BJ (cell line): Measurements from ENCODE around the gene MTUS2. TPM values are rescaled to one million over a fixed set of nuclear protein-coding genes. Genes with fewer than 3 reads are reported as not detected.

Source experiments
- CTCF ChIA-PET: fragments of 350-600 bp; formaldehyde crosslinking; extraction: SDS; loops from one replicate; lab custom pipeline; 2021; ENCODE audit warnings: antibody characterized with exemption, inconsistent platforms; lab: Yijun Ruan, JAX
- POLR2A ChIA-PET: fragments of 300-600 bp; sonication (Branson Sonifier 250); formaldehyde crosslinking; extraction: SDS; loops from one replicate; lab custom pipeline; 2021; ENCODE audit warnings: antibody characterized with exemption; lab: Charles Lee
- DNase-seq: peaks from one replicate; pipeline ENCODE4 v3.0.0-alpha.2; 2011; ENCODE audit warnings: low read depth
- H3K27me3 ChIP-seq: 2 replicates; pipeline ENCODE4 v1.6.0; 2011; ENCODE audit warnings: low read length; ENCODE audit not compliant: control insufficient read depth, insufficient read depth
- H3K36me3 ChIP-seq: 2 replicates; pipeline ENCODE4 v1.5.1; 2011; ENCODE audit warnings: low read length; ENCODE audit not compliant: control insufficient read depth, insufficient read depth
- H3K4me3 ChIP-seq: 2 replicates; pipeline ENCODE4 v1.5.1; 2011; ENCODE audit warnings: low read depth, mild to moderate bottlenecking, control low read depth, low read length
- CTCF ChIP-seq: IDR thresholded peaks from 2 replicates; pipeline ENCODE4 v1.5.1; 2011; ENCODE audit warnings: low read depth, mild to moderate bottlenecking, control low read depth, inconsistent platforms, low read length, moderate library complexity; ENCODE audit not compliant: insufficient read depth
- polyA plus RNA-seq: library from polyadenylated mRNA; depleted of rRNA; stranded (reverse); fragments of >200 nt; gene quantifications from 2 replicates; pipeline ENCODE4 v1.2.3, GENCODE V29; 2011

MTUS2 gene
- polyA plus RNA-seq, 1 experiment = 0.05 TPM

GRCh38 chr13:29510651-29511084 is 690.5 kb downstream of the MTUS2 start:
- DNase-seq = no peak
- TF ChIP-seq CTCF = no peak
- POLR2A ChIA-PET = no interaction called here
- Histone ChIP-seq H3K4me3 (no peak overlapping the region), H3K36me3 (peaks cover 28% of the 10 kb centered on the region), H3K27me3 (no peaks in the 10 kb centered on the region)
- CTCF ChIA-PET = interaction anchor here (13.5 kb wide), 1 partner anchor 197 kb away, joined by 173 read pairs; no protein-coding TSS in a partner anchor

- DNase-seq = no peak
- CTCF ChIA-PET = interaction anchor here (13.5 kb wide), 1 partner anchor 196 kb away, joined by 173 read pairs; no protein-coding TSS in a partner anchor
- TF ChIP-seq CTCF = no peak
- Histone ChIP-seq H3K4me3 (no peak overlapping the region), H3K27me3 (no peaks in the 10 kb centered on the region), H3K36me3 (peaks cover 30% of the 10 kb centered on the region)
- POLR2A ChIA-PET = no interaction called here
These were observed 691.1 kb downstream of the MTUS2 start for GRCh38 chr13:29511106-29511796.

- Histone ChIP-seq H3K4me3 (no peak overlapping the region), H3K36me3 (peaks cover 33% of the 10 kb centered on the region), H3K27me3 (no peaks in the 10 kb centered on the region)
- CTCF ChIA-PET = interaction anchor here (1.0 to 13.5 kb wide), 2 partner anchors 18 to 195 kb away, joined by 3 to 173 read pairs; no protein-coding TSS in a partner anchor
- DNase-seq = no peak
- no peak for TF ChIP-seq CTCF
- POLR2A ChIA-PET = no interaction called here
These were observed 691.8 kb downstream of the MTUS2 start for GRCh38 chr13:29511980-29512379.

GRCh38 chr13:29513002-29513980 is 693.2 kb downstream of the MTUS2 start:
- Histone ChIP-seq H3K4me3 (no peak overlapping the region), H3K36me3 (peaks cover 38% of the 10 kb centered on the region), H3K27me3 (no peaks in the 10 kb centered on the region)
- no peak for TF ChIP-seq CTCF
- ChIA-PET POLR2A (no interaction called here), CTCF (interaction anchor here (0.8 to 13.5 kb wide), 3 partner anchors 9 to 194 kb away, joined by 3 to 173 read pairs (median 4); no protein-coding TSS in a partner anchor)
- DNase-seq = no peak
